ENCODE results near the gene FAM118A.
A peak's percentile ranks its signal among the peaks of the same experiment; 100 is the strongest.
"Not testable (repeated sequence)": the region's sequence is repeated elsewhere in the genome, so short reads cannot be mapped to it uniquely, and the experiment has no call there.

Gene FAM118A

DNA sequence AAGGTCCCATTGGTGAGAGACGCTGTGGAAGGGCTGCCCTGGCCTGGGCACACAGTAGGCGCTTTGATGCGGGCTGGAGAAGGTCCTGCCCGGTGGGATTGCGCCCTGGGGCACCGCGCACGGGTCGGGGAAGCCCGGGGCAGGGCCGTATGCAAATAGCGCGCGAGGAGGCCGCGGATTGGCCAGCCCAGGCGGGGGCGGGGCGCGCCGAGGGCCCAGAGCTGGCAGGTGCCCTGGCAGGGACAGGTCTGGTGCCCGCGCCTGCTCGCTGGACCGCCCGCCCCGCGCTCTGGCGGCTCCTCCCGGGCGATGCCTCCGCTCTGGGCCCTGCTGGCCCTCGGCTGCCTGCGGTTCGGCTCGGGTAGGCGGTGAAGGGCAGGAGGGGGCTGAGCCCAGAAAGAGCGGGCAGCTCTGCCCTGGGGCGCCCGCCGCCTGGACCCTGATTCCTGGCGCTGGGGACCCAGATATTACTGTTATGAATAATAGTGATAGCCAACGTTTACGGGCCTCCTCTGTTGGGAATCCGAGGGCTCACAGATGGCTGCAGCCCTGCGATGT is 24.9 kb upstream of the FAM118A start, which contains the start of gene UPK3A:
Gene UPK3A (plus strand): TSS at position 245 of the 558 bp plus-strand sequence. CDS start 65 bp downstream, at position 310.
- no peak for DNase-seq

DNA sequence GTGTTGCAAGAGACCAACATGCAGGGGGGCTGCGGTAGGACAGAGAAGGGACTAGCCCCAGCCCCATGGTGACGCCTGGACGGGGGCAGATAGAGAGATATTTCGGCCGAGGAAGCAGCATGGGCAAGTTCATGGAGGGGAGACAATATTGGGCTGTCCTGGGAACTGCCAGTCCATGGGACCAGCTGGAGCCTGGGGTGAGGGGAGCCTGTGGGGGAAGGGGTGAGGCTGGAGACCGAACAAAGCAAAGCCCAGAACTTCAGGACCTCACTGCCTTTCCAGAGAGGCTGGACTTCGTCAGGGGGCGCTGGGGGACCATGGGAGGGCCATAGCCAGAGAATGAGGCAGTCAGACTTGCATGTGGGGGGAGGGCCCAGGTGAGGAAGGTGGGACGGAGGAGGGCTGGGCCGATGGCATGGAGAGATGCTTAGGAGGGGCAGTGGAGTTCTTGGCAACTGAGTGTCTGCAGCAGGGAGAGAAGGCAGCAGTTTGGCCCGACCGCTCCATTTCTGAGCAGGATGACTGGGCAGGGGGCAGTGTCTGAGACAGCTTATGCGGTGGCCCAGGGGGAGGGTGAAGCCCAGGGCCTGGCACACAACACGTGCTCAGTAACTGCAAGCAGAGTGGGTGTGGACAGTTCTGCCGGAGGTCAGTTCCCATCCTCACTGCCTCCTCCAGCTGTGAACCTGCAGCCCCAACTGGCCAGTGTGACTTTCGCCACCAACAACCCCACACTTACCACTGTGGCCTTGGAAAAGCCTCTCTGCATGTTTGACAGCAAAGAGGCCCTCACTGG is 24.3 kb upstream of the FAM118A start:
- no peak for DNase-seq

DNA sequence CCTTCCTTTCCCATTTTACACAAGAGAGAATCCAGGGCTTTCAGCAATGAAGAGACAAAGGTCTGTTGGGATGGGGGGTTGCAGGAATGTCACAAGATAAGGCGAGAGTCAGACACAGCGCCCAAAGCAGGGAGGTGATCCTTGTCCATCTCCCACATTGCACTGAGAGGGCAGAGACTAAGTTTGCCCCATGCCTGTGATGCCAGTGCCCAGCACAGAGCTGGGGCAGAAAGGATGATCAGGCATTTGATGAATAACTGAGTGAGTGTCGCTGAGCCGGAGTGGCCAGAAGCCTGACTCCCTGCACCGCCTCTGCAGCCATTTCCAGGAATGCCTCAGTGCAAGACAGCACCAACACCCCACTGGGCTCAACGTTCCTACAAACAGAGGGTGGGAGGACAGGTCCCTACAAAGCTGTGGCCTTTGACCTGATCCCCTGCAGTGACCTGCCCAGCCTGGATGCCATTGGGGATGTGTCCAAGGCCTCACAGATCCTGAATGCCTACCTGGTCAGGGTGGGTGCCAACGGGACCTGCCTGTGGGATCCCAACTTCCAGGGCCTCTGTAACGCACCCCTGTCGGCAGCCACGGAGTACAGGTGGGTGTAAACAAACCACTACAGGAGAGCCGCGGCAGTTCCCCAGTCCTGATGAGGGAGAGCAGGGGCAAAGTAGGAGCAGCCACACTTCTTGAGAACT is 22.7 kb upstream of the FAM118A start:
- no peak for DNase-seq

DNA sequence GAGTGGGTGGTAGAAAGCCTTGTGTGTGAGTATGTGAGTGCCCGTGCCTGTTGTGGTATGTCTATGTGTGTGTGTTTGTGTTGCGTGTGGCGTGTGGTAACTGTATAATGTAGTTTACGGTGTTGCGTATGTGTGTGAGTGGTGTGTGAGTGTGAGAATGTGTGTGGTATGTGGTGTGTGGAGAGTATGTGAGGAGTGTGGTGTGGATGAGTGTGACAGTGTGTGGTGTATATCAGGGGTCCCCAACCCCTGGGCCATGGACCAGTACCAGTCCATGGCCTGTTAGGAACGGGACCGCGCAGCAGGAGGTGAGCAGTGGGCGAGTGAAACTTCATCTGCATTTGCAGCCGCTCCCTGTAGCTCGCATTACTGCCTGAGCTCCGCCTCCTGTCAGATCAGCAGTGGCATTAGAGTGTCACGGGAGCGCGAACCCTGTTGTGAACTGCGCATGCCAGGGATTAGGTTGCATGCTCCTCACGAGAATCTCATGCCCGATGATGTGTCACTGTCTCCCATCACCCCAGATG is 19.3 kb upstream of the FAM118A start:
- DNase-seq = no peak

DNA sequence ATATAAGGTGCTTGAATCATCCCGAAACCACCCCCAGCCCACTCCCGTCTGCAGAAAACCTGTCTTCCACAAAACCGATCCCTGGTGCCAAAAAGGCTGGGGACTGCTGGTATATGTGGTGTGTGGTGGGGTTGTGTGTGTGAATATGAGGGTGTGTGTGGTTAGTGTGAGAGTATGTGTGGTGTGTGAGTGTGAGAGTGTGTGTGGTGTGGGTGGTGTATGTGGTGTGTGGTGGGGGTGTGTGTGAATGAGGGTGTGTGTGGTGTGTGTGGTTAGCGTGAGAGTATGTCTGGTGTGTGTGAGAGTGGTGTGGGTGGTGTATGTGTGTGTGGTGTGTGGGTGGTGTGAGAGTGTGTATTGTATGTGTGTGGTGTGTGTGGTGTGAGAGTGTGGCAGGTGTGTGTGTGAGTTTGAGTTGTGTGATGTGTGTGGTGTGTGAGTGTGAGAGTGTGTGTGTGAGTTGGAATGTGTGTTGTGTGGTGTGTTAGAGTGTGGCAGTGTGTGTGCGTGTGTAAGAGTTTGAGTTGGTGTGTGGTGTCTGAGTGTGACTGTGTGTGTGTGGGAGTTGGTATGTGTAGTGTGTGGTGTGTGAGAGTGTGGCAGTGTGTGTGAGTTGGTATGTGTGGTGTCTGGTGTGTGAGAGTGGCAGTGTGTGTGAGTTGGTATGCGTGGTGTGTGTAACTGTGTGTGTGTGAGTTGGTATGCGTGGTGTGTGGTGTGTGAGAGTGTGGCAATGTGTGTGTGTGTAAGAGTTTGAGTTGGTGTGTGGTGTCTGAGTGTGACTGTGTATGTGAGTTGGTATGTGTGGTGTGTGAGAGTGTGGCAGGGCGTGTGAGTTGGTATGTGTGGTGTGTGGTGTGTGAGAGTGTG is 18.4 kb upstream of the FAM118A start:
- no peak for DNase-seq

DNA sequence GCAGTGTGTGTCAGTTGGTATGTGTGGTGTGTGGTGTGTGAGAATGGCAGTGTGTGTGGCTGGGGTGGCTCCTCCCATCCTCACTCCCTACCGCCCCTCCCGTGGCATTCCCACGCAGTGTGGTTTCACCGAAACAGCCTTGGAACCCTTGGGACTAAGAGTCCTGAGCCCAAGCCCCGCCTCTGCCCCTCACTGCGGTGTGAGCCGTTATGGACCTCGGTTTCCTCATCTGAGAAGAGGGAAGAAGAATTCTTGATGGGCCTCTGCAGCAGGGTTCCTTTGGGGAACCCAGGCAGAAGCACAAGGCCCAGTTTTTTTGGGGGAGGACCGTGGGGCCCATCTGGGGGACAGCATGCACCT is 17.8 kb upstream of the FAM118A start:
- no peak for DNase-seq

DNA sequence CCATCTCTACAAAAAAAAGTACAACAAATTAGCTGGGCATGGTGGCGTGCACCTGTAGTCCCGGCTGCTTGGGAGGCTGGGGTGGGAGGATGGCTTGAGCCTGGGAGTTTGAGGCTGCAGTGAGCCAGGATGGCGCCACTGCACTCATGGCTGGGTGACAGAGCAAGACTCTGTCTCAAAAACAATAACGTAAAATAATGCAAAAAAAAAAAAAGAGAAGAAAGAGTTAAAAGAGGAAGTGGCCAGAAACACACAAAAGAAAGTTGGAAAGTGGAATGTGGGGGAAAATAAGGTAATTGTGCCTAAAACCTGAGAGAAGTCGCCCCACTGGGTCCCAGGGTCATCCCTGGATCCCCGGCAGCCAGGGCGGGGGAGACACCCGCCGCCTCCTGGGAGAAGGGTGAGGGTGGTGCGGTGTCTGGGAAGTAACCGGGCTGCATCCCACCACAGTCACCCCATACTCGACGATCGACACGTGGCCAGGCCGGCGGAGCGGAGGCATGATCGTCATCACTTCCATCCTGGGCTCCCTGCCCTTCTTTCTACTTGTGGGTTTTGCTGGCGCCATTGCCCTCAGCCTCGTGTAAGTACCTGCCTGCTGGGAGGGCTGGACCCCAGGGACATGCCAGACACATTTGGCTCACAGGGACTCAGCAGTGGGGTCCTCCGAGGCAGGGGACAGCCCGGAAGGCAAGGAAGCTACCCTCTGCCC is 16.8 kb upstream of the FAM118A start:
- DNase-seq = peak in 1 of 2 experiments; percentile 20

DNA sequence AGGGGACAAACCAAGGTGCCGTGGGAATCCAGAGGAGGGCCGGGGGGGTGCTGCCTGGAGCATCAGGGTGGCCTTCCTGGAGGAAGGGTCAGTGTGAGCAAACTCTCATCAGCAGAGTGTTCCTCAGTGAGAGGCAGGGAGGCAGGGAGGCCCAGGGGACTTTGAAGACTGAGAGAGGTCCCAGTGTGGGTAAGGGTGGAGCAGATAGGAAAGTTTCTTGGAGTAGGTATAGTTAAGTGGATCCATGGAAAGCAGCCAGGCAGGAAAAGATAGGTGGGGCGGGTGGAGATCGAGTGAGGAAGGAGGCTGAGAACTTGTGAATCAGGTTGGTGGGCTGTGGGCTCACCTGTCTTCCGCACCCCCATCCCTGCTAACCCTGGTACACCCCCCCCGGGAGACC is 15.7 kb upstream of the FAM118A start:
- no peak for DNase-seq

DNA sequence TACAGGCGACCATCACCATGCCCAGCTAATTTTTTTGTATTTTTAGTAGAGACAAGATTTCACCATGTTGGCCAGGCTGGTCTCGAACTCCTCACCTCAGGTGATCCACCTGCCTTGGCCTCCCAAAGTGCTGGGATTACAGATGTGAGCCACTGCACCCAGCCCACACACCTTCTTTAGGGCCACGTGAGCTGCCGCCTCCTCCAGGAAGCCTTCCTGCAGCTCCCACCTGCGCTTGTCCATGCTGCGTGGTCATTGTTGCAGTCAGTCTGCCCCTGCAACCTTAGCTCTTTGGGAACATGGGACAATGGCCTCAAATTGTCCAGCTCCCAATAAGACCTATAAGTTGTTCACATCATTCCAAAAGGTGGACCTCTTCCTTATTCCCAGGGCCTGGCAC is 14.7 kb upstream of the FAM118A start:
- not testable (repeated sequence) for DNase-seq

DNA sequence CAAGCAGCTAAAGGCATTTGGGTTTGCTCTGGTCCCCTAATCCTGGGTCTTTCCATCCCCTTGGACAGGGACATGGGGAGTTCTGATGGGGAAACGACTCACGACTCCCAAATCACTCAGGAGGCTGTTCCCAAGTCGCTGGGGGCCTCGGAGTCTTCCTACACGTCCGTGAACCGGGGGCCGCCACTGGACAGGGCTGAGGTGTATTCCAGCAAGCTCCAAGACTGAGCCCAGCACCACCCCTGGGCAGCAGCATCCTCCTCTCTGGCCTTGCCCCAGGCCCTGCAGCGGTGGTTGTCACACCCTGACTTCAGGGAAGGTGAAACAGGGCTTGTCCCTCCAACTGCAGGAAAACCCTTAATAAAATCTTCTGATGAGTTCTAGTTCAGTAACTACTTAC is 14.2 kb upstream of the FAM118A start:
- DNase-seq = no peak

DNA sequence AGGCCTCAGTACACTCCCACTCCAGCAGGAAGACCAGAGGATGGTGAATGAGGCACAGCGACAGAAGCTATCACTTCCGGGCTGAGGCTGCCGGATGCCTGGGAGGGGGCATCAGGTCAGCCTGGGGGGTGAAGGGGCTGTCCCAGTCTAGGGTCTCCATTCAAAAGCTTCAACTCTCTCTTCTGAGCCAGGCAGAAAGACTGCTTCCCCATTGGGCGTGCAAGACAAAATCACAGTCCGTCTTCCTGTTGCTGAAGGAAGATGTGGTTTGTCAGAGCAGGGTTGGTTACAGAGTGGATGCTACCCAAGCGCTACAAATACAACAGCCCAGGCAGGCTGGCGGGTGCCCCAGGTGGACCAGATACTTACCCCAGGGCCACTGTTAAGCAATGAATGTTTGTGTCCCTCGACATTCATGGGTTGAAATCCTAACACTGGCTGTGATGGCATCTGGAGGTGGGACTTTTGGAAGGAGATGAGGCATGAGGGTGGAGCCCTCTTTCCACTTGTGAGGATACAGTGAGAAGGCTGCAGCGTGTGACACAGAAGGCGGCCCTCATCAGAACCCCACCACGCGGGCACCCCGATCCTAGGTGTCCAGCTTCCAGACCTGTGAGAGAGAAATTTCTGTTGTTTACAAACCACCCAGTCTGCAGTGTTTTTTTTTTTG is 13.0 kb upstream of the FAM118A start:
- DNase-seq = peak in 1 of 2 experiments; percentile 39

DNA sequence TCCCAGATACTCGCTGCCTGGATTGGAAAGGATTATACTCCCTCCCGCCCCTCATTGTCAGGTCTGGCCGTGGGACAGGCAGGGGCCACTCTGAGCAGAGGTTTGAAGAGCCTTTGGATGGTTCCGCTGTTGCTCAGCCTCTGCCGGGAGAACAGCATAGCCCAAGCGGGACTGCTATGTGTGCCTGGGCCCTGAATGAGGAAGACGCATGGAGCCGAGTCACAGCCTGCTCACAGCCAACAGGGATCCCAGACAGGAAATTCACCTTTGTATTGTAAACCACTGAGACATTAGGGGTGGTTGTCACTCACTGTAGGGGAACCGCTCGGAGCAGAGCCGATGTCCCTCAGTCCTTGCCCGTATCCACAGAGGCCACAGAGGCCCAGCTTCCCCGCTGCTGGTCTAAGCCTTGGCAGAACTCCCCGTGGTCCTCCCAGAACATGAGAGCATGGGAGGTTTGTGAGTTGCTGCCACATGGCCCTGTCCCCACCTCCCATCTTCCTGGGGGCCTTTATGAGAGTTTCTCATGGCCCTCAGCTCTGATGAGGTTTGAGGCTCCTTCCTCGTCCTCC is 10.7 kb upstream of the FAM118A start:
- no peak for DNase-seq

DNA sequence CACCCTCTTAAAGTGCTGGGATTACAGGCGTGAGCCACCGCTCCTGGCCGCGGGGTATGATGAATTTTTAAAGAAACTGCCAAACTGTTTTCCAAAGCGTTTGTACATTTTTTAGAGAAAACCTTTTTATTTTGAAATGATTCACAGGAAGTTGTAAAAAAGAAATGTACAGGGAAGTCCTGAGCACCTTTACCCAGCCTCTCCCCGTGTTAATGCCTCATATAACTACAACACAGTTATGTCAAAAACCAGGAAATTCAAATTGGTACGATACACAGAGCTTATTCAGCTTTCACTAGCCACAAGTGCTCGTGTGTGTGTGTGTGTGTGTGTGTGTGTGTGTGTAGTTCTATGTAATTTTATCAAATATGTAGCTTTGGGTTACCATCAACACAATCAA is 7.0 kb upstream of the FAM118A start:
- DNase-seq = no peak

DNA sequence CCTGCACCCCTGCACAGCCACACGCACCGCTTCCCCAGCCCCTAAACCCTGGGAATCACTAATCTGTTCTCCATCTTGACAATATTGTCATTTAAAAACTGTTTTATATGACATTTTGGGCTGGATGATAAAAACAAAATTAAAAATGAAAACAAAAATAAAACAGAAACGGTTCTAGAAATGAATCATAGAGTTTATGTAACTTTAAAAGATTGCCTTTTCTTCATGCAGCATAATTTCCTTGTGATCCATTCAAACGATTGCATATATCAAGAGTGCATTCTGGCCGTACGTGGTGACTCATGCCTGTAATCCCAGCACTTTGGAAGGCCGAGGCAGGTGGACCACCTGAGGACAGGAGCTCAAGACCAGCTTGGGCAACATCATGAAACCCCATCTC is 6.6 kb upstream of the FAM118A start:
- DNase-seq = no peak

DNA sequence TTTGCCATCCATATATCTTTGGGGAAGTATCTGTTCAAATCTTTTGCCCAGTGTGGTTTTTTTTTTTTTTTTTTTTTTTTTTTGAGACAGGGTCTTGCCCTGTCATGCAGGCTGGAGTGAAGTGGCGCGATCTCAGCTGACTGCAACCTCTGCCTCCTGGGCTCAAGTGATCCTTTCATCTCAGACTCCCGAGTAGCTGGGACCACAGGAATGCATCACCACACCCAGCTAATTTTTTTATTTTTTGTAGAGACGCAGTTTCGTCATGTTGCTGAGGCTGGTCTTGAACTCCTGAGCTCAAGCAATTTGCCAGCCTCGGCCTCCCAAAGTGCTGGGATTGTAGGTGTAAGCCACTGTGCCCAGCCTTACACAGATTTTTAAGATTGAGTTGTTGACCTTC is 4.8 kb upstream of the FAM118A start:
- no peak for DNase-seq

DNA sequence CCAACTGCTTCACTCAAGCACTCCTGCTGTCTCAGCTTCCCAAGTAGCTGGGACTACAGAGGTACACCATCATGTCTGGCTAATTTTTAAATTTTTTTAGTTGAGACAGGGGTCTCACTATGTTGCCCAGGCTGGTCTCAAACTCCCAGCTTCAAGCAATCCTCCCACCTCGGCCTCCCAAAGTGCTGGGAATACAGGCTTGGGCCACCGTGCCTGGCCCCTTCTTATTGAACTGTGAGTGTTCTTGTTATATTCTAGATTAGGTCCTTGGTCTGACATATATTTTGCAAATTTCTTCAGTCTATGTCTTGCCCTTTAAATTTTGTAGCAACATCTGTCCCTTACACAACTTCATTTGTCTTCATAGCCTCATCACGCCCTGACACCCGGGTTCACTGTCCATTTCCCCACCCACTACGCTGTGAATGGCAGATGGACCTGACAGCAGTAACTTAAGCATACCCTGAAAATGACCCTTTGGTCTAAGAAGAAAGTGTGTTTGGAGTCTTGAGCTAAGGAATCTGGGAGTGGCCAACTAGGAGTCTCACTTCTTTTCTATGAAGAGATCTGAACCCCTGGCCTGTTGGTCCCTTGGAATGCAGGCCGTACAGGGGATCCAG is 4.2 kb upstream of the FAM118A start:
- DNase-seq = no peak

DNA sequence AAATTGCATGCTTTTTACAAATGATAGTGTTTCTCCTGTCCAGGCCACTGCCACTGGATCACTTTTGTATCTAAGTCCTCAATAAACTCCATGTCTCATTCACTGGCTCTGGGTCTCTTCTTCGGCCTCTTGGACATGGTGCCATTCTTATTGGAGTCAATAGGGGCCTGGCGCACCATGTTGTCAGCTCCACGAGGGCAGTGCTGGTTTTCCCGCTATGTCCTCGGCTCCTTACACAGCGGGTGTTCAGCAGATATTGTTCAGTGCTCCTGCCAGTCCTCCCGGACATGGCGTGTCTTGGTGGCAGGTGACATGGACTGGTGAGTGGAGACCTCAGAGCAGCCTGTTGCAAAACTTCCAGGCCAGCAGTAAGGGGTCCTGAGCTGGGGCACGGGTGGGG is 3.6 kb upstream of the FAM118A start:
- no peak for DNase-seq

DNA sequence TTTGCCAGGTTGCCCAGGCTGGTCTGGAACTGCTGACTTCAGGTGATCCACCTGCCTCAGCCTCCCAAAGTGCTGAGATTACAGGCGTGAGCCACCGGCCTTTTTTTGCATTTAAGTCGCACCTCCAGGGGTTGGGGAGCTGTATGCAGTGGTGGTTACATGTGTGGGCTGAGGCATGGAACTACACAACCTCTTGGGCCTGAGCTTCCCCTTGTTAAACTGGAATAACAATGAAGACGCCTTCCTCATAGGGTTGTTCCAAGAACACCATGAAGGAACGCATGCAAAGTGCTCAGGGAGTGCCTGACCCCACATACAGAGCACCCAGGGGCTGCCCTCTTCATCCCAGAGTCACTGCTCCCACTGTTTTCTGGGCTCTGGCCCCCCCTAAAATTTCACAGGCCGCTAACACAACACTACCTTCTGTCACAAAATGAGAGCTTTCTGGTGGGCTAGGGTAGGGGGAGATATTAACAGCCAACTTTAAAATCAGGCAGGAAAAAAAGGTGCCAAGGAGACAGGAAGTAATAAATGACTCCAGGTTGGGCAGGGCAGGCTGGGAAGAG is 1.3 kb upstream of the FAM118A start:
- DNase-seq = no peak

DNA sequence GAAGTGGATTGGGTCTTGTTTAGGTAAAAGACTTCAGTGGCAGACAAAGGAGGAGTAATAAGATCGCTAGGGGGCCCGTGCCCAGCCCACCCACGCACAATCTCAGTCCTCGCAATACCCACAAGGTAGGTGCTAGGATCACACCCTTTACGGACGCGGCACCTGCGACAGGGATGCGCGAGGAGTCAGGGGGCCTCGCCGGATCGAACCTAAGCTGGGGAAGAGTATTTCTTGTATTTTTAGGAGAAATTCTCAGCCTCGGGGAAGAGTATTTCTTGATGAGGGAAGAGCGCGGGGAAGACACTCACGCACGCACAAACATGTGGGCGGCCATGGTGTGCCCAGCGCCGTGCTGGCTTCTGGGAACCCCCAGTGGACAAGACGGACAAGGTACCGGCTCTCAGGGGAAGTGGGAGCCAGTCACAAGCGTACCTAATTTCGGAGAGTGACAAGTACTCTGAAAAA is 745 bp upstream of the FAM118A start:
- DNase-seq = no peak

DNA sequence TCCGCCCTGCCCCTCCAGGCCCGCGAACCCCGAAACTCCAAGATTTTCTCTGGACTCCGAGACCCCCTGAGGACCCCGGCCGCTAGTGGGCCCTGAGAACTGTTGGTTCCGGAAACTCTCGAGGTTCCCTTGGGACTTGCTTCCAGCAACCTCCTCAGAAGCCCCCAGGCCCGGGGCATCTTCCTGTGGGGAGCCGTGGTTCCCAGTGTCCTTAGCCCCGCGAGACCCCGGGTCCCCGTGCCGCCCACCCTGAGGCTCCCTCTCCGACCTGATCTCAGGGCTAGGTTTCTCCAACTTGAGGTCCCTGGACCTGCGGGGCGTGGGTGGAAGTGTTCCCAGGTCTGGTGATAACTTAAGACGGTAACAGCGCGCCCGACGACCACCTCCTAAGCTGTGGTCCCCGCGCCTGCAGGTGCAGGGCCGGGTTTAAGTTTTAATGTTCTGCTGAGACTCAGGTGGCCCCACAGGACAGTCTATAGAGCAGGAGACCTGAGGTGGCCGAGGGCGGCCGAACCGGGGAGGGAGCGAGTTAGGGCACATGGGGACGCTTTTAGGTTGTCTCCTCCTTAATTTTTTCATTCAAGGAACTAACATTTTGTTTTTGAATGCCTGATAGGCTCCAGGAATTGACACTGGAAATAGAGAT is 720 bp downstream of the FAM118A start:
- no peak for DNase-seq

Measured in Kasumi-1 (cell line).